ENCODE measurements around the gene TRIO.
A peak's percentile ranks its signal among the peaks of the same experiment; 100 is the strongest.

The TRIO gene

DNA sequence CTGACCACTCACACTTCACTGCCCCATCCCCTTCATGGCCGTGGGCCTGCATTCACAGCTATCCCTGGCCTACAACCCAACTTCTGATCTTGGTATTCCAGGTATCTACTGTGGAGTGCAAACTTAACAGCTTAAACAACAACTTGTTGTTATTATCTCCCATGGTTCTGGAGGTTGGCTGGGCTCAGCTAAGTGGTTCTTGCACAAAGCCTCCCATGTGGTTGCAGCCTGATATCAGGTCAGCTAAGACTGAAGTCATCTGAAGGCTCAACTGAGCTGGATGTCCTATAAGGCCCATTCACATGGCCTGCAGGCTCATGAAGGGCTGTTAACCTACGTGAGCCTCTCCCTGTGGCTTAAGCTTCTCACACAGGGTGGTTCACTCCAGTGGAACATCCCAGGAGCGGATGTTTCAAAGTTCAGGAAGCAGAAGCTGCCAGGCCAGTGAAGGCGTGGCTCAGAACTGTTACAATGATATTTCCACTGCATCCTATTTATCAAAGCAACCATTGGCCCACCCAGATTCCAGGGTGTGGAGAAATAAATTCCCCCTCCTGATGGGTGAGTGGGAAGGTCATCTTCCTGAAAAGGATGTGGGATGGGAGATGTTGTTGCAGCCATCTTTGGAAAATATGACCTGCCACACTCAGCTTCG, 30.0 kb upstream of the TRIO start:
- H3K4me1 Mint-ChIP-seq: peaks cover 8 to 13% of the 10 kb centered on the region in 2 donors
- H3K36me3 Mint-ChIP-seq: no peaks in the 10 kb centered on the region
- ATAC-seq (replicated peaks) (no peak), DNase-seq (no peak)
- H3K27me3 Mint-ChIP-seq: peaks cover 3 to 5% of the 10 kb centered on the region in 2 donors
- no peak overlapping the region for H3K4me3 Mint-ChIP-seq
- no peak overlapping the region for H3K27ac Mint-ChIP-seq
- H3K9me3 Mint-ChIP-seq: no peaks in the 10 kb centered on the region

DNA sequence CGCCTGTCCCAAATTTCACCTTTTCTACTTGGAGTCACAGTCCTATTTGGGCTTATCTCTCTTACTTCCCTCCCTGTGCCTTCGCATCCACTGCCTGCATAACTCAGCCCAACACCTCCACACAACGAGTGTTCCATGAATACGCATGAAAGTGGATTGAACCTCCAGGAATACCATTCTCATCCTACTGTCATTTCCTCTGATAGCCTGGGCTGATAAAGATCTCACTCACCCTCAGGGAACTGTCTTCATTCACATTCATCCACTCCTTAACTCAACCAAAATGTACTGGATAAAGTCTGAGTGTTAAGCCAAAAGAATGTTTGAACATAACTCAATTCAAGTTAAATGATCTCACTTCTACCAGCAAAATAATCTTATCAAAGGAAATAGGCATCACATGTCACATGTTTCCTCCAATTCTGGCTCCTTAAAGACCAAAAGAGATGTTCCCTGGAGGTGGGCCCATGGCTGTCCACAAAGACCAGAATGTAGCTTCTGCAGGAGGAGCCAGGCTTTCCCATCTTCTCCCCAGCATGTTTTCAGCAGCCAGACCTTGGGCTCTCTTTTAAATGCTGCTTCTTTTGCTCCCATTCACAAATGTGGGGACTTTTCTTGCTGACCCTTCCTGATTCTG, 28.4 kb upstream of the TRIO start:
- H3K4me3 Mint-ChIP-seq: no peak overlapping the region
- no peaks in the 10 kb centered on the region for H3K4me1 Mint-ChIP-seq
- H3K36me3 Mint-ChIP-seq: no peaks in the 10 kb centered on the region
- no peak overlapping the region for H3K27ac Mint-ChIP-seq
- no peaks in the 10 kb centered on the region for H3K27me3 Mint-ChIP-seq
- DNase-seq (no peak), ATAC-seq (replicated peaks) (no peak)
- H3K9me3 Mint-ChIP-seq: no peaks in the 10 kb centered on the region

DNA sequence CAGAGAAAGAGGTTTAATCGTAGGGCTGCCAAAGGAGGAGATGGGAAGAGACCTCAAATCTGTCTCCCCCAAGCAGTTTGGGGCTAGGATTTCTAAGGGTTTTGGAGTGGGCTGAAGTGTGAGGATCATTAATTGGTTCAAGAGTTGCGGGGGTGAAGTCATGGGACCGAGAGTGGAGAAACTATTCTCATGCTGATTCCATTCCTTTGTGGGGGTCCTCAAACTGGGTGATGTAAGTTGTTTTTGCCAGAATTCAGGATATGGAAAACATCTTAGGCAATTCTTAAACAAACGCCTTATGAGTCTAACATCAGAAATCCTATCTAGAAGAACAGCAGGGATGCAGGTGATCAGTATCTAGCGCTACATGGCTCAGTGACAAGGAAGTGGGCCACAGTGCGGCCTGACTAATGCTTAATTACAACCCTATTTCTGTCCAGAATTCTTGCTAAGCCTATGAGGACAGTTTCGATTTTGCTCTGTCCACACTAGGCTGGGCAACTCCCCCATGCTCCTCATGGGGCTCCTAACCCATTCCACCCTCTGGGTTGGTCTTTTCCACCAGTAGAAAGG, 27.7 kb upstream of the TRIO start:
- Mint-ChIP-seq H3K36me3 (no peaks in the 10 kb centered on the region), H3K27me3 (no peaks in the 10 kb centered on the region), H3K4me1 (no peaks in the 10 kb centered on the region), H3K9me3 (no peaks in the 10 kb centered on the region), H3K27ac (no peak overlapping the region), H3K4me3 (no peak overlapping the region)
- DNase-seq (no peak), ATAC-seq (replicated peaks) (no peak)

DNA sequence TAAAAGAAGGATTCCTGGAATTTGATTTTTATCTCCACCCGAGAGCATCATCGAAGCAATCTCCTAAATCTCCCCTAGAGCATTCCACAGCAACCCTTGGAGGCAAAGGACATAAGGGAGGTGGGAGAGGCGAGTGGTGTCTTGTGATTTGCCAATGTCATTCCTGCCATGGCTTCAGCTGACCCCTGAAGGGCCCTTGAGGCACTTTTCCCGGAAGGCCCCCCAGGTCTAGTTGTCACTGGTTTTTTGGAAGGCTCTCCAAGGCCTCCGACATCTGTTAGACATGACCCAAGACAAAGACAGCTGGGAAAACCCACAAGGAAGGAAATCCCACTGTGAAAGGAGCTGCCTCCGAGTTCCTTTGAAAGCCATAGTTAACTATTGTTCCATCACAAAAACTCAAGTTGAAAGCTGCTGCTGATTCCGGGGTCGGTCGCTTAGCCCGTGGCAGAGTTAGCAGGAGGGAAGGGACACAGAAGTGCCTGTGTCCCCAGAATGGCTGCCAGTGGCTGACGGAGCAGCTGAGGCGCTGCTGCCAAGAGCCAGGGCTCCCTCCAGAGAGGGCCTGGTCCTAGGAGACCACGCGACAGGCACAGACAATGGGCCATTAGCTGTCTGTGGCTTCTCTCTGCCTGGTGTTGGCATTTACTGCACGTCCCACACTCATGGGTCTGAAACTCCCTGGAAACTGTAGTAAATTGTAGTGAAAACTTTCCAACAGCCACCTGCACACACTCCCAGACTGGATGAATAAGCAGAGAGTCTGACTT, 24.4 kb upstream of the TRIO start:
- DNase-seq (no peak), ATAC-seq (replicated peaks) (no peak)
- Mint-ChIP-seq H3K27ac (no peak overlapping the region), H3K36me3 (peaks cover 0 to 2% of the 10 kb centered on the region in 2 donors), H3K27me3 (no peaks in the 10 kb centered on the region), H3K4me1 (no peaks in the 10 kb centered on the region), H3K9me3 (no peaks in the 10 kb centered on the region), H3K4me3 (no peak overlapping the region)

DNA sequence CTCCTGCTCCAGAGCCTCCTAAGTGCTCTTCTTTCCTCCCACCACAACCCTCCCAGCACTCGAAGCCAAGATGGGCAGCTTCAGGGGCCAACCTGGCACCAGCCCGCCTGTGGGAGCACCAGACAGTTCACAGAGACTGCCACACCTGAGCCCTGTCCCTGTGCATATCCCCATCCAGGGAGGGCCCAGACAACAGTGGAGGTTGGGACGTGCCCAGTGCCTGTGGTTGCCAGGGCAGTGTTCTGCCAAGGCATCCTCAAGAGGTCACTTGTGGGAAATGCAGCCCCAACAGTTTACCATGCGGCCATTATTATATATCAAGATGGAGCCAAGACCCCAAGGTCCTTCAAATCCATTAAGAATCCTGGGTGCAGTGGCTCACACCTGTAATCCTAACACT, 23.0 kb upstream of the TRIO start:
- Mint-ChIP-seq H3K27me3 (no peaks in the 10 kb centered on the region), H3K4me1 (no peaks in the 10 kb centered on the region), H3K9me3 (no peaks in the 10 kb centered on the region), H3K36me3 (peaks cover 0 to 2% of the 10 kb centered on the region in 2 donors), H3K4me3 (no peak overlapping the region), H3K27ac (no peak overlapping the region)
- DNase-seq (no peak), ATAC-seq (replicated peaks) (no peak)

DNA sequence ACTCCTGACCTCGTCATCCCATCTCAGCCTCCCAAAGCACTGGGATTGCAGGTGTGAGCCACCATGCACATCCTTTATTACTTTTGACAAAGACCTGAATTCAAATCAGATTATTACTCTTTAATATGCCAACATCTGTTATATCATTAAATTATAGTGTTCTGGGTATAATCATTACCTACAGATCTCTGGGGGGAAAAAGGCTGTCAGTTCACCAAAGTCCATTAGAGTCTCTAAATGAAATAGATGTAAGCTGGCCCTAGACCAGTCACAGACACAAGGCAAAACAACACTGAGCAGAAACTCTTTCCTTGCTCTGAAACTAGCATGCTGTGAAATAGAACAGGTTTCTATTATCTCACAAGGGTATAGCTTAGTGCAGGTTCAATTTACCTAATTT, 21.6 kb upstream of the TRIO start:
- Mint-ChIP-seq H3K27me3 (no peaks in the 10 kb centered on the region), H3K4me1 (no peaks in the 10 kb centered on the region), H3K9me3 (no peaks in the 10 kb centered on the region), H3K27ac (no peak overlapping the region), H3K36me3 (peaks cover 0 to 2% of the 10 kb centered on the region in 2 donors), H3K4me3 (no peak overlapping the region)
- no peak for DNase-seq
- no peak for ATAC-seq (replicated peaks)

DNA sequence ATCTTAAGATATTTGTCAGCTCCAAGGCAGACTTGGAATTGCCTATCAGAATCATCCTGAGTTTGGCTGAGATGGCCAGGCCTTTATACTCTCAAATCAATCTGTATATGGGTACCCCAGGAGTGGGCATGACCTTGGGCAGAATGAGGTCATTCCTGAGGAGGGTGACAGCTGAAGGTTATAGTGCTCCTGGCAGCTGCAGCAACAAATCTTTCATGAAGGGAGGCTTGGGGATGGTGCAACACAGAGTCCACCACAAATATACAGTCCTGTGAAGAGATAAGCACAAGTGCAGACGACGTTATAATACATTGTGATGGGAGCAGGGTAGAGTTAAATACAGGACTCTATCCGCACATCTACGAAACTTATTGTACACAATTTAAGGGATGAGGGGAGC, 21.1 kb upstream of the TRIO start:
- DNase-seq (no peak), ATAC-seq (replicated peaks) (no peak)
- Mint-ChIP-seq H3K36me3 (peaks cover 0 to 2% of the 10 kb centered on the region in 2 donors), H3K27me3 (no peaks in the 10 kb centered on the region), H3K4me1 (no peaks in the 10 kb centered on the region), H3K27ac (no peak overlapping the region), H3K9me3 (no peaks in the 10 kb centered on the region), H3K4me3 (no peak overlapping the region)

DNA sequence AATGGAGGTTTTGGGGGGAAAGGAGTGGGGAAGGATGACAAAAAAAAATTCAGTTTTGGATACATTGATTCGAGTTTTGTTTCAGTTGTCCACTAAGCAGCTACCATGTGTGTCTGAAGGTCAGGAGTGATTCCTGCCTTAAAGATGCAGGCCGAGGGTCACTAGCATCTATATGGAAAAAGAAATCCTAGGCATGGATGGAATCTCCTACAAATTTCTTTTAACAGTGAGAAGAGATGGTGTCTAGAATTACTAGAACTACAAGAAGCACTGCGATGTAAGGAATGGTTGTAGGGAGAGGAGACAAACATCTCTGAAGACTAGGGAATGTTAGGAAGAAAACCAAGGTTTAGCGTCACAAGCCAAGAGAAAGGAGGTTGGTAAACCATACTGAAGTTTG, 19.6 kb upstream of the TRIO start:
- ATAC-seq (replicated peaks) (no peak), DNase-seq (no peak)
- H3K27me3 Mint-ChIP-seq: no peaks in the 10 kb centered on the region
- H3K4me3 Mint-ChIP-seq: no peak overlapping the region
- H3K36me3 Mint-ChIP-seq: peaks cover 0 to 2% of the 10 kb centered on the region in 2 donors
- no peak overlapping the region for H3K27ac Mint-ChIP-seq
- H3K4me1 Mint-ChIP-seq: no peaks in the 10 kb centered on the region
- no peaks in the 10 kb centered on the region for H3K9me3 Mint-ChIP-seq

DNA sequence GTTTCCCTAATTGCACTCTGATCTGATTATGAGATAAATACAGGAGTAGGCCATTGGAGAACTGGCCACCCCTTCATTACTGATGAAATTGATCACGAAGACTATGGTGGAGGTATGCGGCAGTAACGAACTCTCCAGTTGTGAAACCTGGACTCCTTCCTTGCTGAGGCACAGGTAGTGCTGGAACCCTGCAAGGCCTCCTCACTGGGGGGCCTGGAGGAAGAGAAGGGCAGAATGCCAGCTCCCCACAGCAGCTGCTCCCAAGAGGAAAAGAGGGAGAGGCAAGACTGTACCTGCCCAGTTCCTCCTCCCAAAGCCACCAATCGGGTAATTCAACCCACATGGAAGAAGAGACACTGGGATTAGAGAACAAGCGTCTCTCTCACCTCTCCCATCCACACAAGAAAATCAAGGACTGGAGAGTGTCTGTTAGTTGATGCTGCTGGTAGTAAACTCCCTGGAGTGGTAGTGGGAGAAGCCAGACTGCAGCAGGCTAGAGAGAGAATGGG, 19.1 kb upstream of the TRIO start:
- Mint-ChIP-seq H3K27me3 (no peaks in the 10 kb centered on the region), H3K27ac (no peak overlapping the region), H3K9me3 (no peaks in the 10 kb centered on the region), H3K4me3 (no peak overlapping the region), H3K36me3 (peaks cover 0 to 2% of the 10 kb centered on the region in 2 donors), H3K4me1 (no peaks in the 10 kb centered on the region)
- DNase-seq (no peak), ATAC-seq (replicated peaks) (no peak)

DNA sequence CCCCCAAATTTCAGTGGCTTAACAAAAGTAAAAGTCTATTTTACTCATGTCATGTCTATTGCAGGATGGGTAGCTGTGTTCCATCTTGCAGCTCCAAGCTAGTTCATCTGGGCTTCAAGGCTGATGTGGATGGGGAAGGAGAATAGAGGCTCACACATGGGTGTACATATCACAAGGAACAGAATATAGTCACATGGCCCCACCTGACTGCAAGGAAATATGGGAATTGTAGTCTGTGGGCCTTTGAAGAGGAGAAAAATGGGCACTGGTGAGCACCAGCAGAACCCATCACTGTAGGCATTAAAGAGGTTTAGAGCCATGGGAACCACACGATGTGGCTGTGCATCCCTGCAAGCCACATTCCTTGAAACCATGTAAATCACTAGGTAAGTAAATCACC, 17.9 kb upstream of the TRIO start:
- DNase-seq (no peak), ATAC-seq (replicated peaks) (peak in 1 of 2 donors; percentile 27)
- H3K4me3 Mint-ChIP-seq: no peak overlapping the region
- H3K27me3 Mint-ChIP-seq: peaks cover 0 to 6% of the 10 kb centered on the region in 2 donors
- no peaks in the 10 kb centered on the region for H3K9me3 Mint-ChIP-seq
- H3K27ac Mint-ChIP-seq: no peak overlapping the region
- H3K36me3 Mint-ChIP-seq: peaks cover 0 to 2% of the 10 kb centered on the region in 2 donors
- H3K4me1 Mint-ChIP-seq: no peaks in the 10 kb centered on the region

DNA sequence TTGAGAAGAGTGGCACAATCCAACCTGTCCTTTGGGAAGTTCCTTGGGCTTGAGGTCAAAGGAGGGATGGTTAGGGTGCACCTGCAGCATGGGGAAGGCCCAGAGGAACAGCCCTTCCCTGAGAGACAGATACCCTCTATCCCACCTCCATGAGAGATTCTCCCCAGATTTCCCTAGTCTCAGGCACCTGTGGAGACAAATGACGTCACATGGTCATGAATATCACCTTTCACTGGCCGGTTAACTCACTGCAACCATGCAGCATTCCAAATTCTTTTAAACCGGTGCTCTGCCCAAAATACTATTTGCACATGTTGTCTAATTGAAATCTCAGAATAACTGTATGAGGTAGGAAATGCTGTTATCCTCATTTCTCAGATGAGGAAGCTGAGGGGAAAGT, 15.6 kb upstream of the TRIO start:
- DNase-seq (no peak), ATAC-seq (replicated peaks) (no peak)
- peaks cover 7 to 10% of the 10 kb centered on the region in 2 donors for H3K27me3 Mint-ChIP-seq
- no peaks in the 10 kb centered on the region for H3K4me1 Mint-ChIP-seq
- no peak overlapping the region for H3K4me3 Mint-ChIP-seq
- no peaks in the 10 kb centered on the region for H3K9me3 Mint-ChIP-seq
- no peaks in the 10 kb centered on the region for H3K36me3 Mint-ChIP-seq
- no peak overlapping the region for H3K27ac Mint-ChIP-seq

DNA sequence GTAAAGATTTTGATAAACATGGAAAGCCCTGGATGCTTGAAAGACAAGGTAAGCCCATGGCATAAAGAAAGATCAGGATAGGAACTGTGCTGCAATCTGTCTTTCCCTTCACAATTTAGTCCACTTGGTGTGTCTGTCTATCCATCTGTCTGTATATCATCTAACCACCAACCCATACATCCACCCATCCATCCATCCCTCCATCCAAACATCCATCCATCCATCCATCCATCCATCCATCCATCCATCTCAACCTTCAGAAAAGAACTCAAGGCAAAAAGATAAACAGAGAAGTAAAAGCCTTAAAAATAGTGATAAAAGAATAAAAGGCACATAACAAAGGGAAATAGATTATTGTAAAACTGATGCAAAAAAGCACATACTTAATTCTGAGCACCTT, 15.1 kb upstream of the TRIO start:
- no peak for ATAC-seq (replicated peaks)
- Mint-ChIP-seq H3K27ac (no peak overlapping the region), H3K4me1 (no peaks in the 10 kb centered on the region), H3K9me3 (no peaks in the 10 kb centered on the region), H3K27me3 (peaks cover 7 to 10% of the 10 kb centered on the region in 2 donors), H3K36me3 (no peaks in the 10 kb centered on the region), H3K4me3 (no peak overlapping the region)
- DNase-seq: no peak

DNA sequence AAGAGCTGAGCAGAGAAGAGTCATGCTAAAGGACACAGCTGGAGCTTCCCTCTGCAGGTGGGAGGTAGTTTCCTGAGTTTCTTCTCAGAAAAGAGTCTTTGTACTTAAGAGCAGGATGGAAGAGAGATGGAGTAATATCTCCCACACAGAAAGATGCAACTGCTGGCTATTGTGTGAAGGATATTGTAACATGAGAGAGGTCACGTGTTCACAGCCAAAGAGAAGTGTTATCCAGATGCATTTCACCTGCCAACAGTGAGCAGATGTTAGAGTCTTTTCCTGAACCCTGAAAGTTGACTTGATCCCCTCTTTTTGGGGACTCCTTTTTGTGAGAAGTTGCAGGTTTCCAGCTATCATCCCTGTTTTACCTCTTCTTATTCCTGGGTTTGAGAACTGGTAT, 14.0 kb upstream of the TRIO start:
- Mint-ChIP-seq H3K4me3 (no peak overlapping the region), H3K9me3 (no peaks in the 10 kb centered on the region), H3K4me1 (no peaks in the 10 kb centered on the region), H3K36me3 (no peaks in the 10 kb centered on the region), H3K27ac (no peak overlapping the region), H3K27me3 (peaks cover 7 to 10% of the 10 kb centered on the region in 2 donors)
- no peak for ATAC-seq (replicated peaks)
- DNase-seq: no peak

DNA sequence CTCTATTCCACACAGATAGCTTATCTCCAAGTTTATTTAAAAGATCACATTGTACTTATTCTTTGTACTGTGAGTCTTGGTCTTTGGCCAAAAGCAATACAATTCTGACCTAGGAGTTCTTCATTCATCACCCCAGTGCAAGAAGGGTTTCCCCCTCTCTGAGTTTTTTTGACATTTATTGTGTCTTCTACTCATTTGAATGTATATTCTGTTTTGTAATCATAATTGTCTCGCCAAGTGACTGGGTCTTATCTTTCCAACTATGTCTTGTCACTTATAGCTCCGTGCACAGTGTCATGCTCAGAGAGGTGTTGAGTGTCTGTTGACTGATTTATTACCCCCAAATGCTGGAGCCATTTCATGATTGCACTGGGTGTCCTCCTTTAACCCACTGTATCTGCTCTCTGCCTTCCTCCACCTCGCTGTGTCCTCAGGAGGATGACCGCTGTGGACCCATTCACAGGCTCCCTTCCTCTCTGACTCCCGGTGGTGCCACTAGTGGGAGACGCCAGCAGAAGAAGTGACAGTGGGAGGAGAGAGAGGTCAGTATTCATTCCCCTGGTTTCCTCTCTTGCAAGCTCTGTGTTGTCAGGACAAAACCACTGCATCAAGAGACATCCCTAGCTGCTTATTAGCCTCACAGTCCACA, 11.2 kb upstream of the TRIO start:
- Mint-ChIP-seq H3K27me3 (peaks cover 7 to 10% of the 10 kb centered on the region in 2 donors), H3K36me3 (no peaks in the 10 kb centered on the region), H3K27ac (no peak overlapping the region), H3K4me1 (no peaks in the 10 kb centered on the region), H3K4me3 (no peak overlapping the region), H3K9me3 (peaks cover 7 to 9% of the 10 kb centered on the region in 2 donors)
- DNase-seq: no peak
- ATAC-seq (replicated peaks): no peak

All from stimulated activated naive B cell treated with anti-CD40 and anti-IgM and Interleukin-4, amounts not matched to agents 10 μg/mL and 1 μg/mL and 100 μg/mL, for 72 hours (primary cell).